HG03196 (cell line): ENCODE measurements around the gene BICD2.
"Not testable (repeated sequence)": the region's sequence is repeated elsewhere in the genome, so short reads cannot be mapped to it uniquely, and the experiment has no call there.

Source experiments
- ATAC-seq: cut with Tn5 transposase; IDR thresholded peaks from one replicate; pipeline ENCODE4 v1.9.1; 2021; ENCODE audit not compliant: unreplicated experiment

BICD2 gene

GRCh38 chr9:92771309-92771708, 6.7 kb upstream of the BICD2 start:
- ATAC-seq, result no peak

DNA sequence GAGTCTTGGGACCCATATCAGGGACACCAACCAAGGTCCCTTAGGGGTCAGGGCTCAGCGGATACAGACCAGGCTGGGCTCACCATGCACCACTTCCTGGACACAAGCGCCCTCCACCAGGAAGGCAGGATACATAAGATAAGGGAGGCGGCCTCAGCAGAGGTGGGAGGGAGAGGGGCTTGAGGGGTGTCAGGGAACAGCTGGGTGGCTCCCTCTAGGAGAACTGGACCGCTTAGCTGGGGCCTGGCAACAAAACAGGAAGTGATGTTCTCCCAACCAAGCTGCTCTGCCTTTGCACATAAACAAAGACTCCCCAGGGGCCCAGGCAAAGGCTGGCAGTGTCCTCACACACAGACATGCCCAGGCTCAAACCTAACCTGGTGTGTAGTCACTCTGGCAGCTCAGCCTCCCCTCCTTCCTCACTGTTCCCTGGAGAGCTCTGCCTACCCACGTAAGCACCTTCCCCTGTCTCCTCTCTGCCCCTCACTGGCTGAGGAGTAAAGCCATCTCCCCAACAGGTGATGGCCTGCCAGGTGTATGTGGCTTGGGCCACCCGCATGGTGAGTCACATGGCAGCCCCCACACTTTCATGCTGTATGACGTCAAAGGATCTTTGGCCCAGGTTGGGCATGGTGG, 5.8 kb upstream of the BICD2 start:
- no peak for ATAC-seq

DNA sequence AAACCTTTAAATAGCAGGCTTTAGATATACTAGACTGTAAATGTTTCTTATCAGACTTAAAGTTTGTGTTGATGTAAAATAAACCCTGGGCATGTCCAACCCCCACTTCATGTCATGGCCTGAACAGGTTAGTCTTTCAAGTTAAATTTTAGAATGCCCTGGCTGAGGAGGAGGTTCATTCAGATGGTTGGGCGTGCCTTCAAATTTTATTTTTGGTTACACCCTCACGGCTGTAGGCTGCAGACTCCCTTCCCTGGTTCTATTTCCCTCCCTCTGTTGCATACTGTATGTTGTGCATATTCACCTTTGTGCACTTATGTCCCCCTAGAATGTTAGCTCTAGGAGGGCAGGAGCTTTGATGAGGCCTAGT, 5.3 kb upstream of the BICD2 start:
- ATAC-seq, result no peak

DNA sequence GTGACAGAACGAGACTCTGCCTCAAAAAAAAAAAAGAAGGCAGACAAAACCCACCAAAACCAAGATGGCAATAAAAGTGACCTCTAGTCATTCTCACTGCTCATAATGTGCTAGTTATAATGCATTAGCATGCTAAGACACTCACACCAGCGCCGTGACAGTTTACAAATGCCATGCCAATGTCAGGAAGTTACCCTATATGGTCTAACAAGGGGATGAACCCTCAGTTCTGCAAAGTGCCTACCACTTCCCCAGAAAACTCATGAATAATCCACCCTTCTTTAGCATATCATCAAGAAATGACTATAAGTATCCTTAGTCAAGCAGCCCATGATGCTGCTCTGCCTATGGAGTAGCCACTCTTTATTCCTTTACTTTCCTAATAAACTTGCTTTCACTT, 4.7 kb upstream of the BICD2 start:
- ATAC-seq, result no peak

DNA sequence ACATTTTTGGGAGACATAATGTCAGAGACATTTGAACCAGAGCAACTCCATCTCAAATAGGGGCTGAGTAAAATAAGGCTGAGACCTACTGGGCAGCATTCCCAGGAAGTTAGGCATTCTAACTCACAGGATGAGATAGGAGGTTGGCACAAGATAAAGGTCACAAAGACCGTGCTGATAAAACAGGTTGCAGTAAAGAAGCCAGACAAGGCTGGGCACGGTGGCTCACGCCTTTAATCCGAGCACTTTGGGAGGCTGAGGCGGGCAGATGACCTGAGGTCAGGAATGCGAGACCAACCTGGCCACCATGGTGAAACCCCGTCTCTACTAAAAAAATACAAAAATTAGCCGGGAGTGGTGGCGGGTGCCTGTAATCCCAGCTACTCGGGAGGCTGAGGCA, 4.2 kb upstream of the BICD2 start:
- not testable (repeated sequence) for ATAC-seq

- no peak for ATAC-seq
Measured at GRCh38 chr9:92767066-92768054, 2.7 kb upstream of the BICD2 start.

DNA sequence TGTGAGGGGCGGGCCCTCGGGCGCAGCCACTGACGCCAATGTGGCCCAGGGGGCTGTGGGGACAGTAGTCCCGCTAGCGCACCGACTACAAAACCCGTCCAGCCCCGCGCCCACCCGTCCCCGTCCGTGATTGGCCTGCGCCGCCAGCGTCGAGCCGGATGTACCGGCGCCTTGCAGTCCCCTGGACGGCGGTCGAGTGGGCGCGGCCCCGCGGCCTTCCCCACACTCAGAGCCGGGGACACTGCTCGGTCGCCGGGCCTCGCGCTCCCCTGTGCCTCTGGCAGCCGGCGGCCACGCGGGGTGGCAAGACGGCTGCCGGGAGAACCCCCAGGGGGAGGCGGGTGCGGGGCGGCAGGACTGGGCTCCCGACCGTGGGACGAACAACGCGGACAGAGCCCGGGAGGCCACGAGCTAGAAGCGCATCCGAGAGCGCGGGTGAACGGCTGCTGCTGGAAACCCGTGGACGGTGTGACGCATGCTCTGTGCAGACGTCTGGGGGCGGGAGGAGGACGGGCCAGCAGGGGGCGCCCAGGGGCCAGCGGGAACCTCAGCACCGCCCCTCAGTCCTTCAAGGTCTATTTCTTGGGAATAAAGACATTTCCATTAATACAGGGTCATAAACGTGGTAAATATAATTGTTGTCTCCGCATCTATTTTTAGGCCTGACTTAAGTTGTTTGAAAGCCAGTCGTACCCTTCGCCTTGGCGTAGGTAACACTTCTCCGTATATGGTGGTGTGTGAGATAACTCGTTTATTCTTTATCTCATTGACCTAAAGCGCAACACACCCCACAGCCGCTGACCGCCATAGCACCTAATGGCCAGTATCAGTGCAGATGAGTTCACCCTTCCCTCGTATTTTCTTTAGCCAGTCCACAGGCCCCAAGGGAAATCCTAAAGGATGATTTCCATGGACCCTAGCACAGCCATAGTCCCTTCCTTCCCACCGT, 629 bp upstream of the BICD2 start:
- peak; percentile 91 for ATAC-seq

- no peak for ATAC-seq
Measured at GRCh38 chr9:92763721-92764380, 782 bp downstream of the BICD2 start.

GRCh38 chr9:92762781-92763708, 1.6 kb downstream of the BICD2 start:
- ATAC-seq, result no peak

DNA sequence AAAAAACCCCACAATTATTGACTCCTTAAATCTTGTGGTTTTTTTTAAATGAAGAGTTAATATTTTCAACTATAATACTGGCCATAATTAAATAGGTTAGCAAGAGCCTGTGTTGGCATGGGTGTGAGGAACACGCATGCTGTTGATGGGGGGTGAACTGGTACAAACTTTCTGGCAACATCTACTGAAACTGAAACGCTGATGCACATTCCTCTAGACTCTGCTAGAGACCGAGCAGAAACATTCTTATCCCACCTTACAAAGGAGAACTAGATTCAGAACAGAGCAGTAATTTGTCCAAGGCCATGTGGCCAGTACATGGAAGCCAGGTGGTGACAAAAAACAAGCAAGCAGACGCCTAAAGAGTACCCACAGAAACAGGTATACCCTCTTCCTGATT, 2.4 kb downstream of the BICD2 start:
- no peak for ATAC-seq

GRCh38 chr9:92761686-92762085, 2.9 kb downstream of the BICD2 start:
- ATAC-seq, result no peak

DNA sequence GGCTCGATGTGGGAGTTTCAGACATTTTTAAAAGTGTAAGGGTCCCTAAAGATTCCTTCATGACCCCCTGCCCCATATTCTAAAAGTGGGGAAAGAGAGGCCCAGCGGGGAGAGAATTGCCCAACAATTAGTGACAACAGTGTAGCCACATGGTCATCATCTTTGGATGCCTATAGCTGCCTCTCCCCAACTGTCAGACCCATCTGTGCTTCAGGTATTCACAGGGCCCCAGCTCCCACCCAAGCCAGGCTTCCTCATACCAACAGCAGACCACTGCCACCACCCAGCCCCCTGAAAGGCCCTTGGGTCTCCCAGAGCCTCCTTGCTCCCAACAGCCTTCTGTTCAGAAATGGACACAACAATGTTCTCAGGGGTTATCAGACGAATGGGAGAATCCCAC, 4.1 kb downstream of the BICD2 start:
- no peak for ATAC-seq

- ATAC-seq, result no peak
Measured at GRCh38 chr9:92760070-92760469, 4.6 kb downstream of the BICD2 start.

- ATAC-seq, result no peak
Measured at GRCh38 chr9:92759446-92759845, 5.2 kb downstream of the BICD2 start.

- ATAC-seq, result no peak
Measured at GRCh38 chr9:92756792-92757191, 7.8 kb downstream of the BICD2 start.

GRCh38 chr9:92754091-92754745, 10.4 kb downstream of the BICD2 start:
- no peak for ATAC-seq

- ATAC-seq, result no peak
Measured at GRCh38 chr9:92752812-92753404, 11.7 kb downstream of the BICD2 start.

GRCh38 chr9:92749934-92750315, 14.7 kb downstream of the BICD2 start:
- no peak for ATAC-seq
